Gastroesophageal sphincter (tissue), 3 donors: ENCODE measurements around the gene ZBTB21.
"Not testable (repeated sequence)": the region's sequence is repeated elsewhere in the genome, so short reads cannot be mapped to it uniquely, and the experiment has no call there.

Experiments
- CTCF ChIP-seq, 4 experiments: fragments of 200-600 bp in 2 of 4; fragments of 450-650 bp in 2 of 4; sonication (generic) in 1 of 4; IDR thresholded peaks; one replicate each; pipeline ENCODE4 v1.5.1; 2017 to 2019; ENCODE audit warnings: antibody characterized with exemption in 4 of 4, mild to moderate bottlenecking in 2 of 4, moderate library complexity in 2 of 4
- POLR2A ChIP-seq, 2 donors: fragments of 450-650 bp; IDR thresholded peaks; one replicate each; pipeline ENCODE4 v1.6.1; 2017; ENCODE audit warnings: antibody characterized with exemption in 2 of 2, mild to moderate bottlenecking in 2 of 2, moderate library complexity in 1 of 2
- POLR2AphosphoS5 ChIP-seq: sonication (generic); formaldehyde crosslinking; IDR thresholded peaks from one replicate; pipeline ENCODE4 v1.6.1; 2017; ENCODE audit warnings: antibody characterized with exemption

GRCh38 chr21:41949631-41950030 is 60.5 kb downstream of the ZBTB21 start:
- TF ChIP-seq CTCF (IDR thresholded peaks at IDR 0.05); POLR2A (IDR thresholded peaks at IDR 0.05); POLR2AphosphoS5: not testable (repeated sequence)
